HUES64 (cell line): ENCODE results near the gene DISC1.
"Not testable (repeated sequence)": the region's sequence is repeated elsewhere in the genome, so short reads cannot be mapped to it uniquely, and the experiment has no call there.

Experiments used
- H3K27ac ChIP-seq: 2 replicates; pipeline ENCODE4 v1.7.0; 2013; ENCODE audit warnings: low read depth, low read length, inconsistent platforms
- H3K27me3 ChIP-seq: 2 replicates; pipeline ENCODE4 v1.6.1; 2013; ENCODE audit warnings: mild to moderate bottlenecking, low read length; ENCODE audit not compliant: insufficient read depth
- H3K36me3 ChIP-seq: 2 replicates; pipeline ENCODE4 v1.6.1; 2013; ENCODE audit warnings: mild to moderate bottlenecking, low read length; ENCODE audit not compliant: insufficient read depth
- H3K4me1 ChIP-seq: 2 replicates; pipeline ENCODE4 v1.6.1; 2013; ENCODE audit warnings: mild to moderate bottlenecking, low read length, moderate library complexity; ENCODE audit not compliant: insufficient read depth
- H3K4me3 ChIP-seq: 2 replicates; pipeline ENCODE4 v1.5.1; 2013; ENCODE audit warnings: mild to moderate bottlenecking, low read length, moderate library complexity
- H3K9ac ChIP-seq: 2 replicates; pipeline ENCODE4 v1.6.1; 2013; ENCODE audit warnings: mild to moderate bottlenecking, low read depth, low read length
- H3K9me3 ChIP-seq: 2 replicates; pipeline ENCODE4 v1.6.1; 2013; ENCODE audit warnings: low read depth, low read length; ENCODE audit not compliant: insufficient read depth
- WGBS: fragments of 150-250, 120-280 bp; methylation state at CpG from one replicate; pipeline ENCODE4 v1.1.7; 2013; ENCODE audit warnings: missing lambda C conversion rate; 5-methylcytosine and 5-hydroxymethylcytosine counted together

The DISC1 gene

DNA sequence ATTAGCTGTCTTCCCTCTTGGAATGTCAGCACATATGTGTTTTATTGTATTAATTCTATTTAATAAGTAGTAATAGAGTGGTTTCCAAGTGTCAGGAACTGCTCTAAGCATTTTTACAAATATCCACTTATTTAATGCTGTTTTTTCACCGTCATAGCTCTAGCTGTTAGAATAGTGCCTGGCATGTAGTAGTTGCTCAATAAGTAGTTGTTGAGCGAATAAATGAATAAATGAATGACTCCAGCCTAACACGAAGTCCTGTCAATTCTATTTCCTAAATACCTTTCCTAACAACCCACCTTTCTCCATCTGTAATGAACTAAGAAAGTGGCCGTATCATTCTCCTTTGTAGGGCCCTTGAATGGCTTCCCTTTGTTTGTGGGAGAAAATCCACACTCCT is 312.5 kb downstream of the DISC1 start:
- no peaks in the 10 kb centered on the region for H3K9me3 ChIP-seq
- WGBS, result 95% methylated on average over 2 of the region's 4 CpGs
- H3K27me3 ChIP-seq, result no peaks in the 10 kb centered on the region
- no peaks in the 10 kb centered on the region for H3K36me3 ChIP-seq
- H3K27ac ChIP-seq, result no peak overlapping the region
- H3K4me3 ChIP-seq, result no peak overlapping the region
- no peak overlapping the region for H3K9ac ChIP-seq
- no peaks in the 10 kb centered on the region for H3K4me1 ChIP-seq

DNA sequence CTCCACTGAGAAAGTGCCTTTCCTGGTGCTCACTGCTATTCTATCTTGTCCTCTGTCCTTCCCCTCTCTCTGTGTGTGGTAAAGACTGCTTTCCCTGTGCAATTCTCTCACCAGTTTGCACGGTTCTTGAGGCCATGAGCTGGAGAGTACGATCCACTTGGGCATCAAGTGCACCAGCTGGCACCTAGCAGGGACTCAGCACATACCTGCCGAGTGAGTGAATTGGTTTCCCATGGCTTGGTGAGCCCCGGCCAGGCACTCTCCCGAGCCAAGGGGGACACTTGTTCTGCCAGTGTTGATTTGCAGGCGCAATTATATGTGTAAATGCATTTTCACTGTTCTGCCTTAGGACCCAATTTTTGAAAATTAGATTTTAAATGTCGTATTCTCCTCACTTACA is 313.5 kb downstream of the DISC1 start:
- H3K27ac ChIP-seq, result no peak overlapping the region
- no peaks in the 10 kb centered on the region for H3K27me3 ChIP-seq
- no peaks in the 10 kb centered on the region for H3K4me1 ChIP-seq
- 91% methylated on average over 7 of the region's 7 CpGs for WGBS
- H3K36me3 ChIP-seq, result no peaks in the 10 kb centered on the region
- no peak overlapping the region for H3K4me3 ChIP-seq
- no peaks in the 10 kb centered on the region for H3K9me3 ChIP-seq
- no peak overlapping the region for H3K9ac ChIP-seq

DNA sequence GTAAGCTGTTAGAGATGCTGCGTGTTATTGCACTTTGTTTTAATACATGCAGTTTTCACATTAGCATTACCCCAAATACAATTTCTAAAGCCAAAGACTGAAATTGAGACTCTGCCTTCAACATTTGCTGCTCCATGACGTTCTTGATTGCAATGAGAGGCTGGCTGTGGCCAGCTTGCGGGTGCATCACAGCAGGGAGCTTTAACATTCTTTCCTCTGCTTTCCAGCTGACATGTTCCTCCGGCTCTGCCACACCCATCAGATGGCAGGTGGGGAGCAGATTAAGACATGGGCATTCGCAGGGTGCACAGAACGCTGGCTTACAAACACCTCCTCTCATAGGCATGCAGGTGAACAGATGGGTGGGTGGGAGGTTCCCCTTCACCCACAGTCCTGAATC is 314.1 kb downstream of the DISC1 start:
- H3K4me1 ChIP-seq, result no peaks in the 10 kb centered on the region

DNA sequence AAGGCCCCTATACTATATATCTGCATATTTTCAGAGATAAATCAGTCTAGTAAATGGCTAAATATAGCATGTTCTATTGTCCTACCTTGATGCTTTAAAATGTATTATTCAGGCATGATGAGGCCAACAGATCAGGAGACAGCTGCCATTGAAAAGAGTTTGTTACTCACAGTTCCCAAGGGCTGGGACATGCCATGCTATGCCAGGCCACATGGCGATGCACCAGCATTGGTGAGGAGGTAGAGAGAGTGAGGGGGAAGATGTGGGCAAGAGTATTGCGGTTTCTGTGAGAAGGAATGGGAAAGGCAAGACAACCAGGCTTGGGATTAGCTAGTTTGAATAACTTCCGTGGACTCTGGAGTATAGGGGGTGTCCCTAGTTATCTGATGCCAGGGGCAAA is 316.5 kb downstream of the DISC1 start:
- Histone ChIP-seq H3K36me3 (no peaks in the 10 kb centered on the region), H3K27me3 (no peaks in the 10 kb centered on the region), H3K4me1 (no peaks in the 10 kb centered on the region), H3K9me3 (no peaks in the 10 kb centered on the region), H3K9ac (no peak overlapping the region), H3K27ac (no peak overlapping the region), H3K4me3 (no peak overlapping the region)
- WGBS, result 94% methylated on average over 3 of the region's 3 CpGs

More for the DNA sequence above, 314.1 kb downstream of the DISC1 start:
- WGBS, result 78% methylated on average over 4 of the region's 6 CpGs
- Histone ChIP-seq H3K9ac (no peak overlapping the region), H3K27me3 (no peaks in the 10 kb centered on the region), H3K27ac (no peak overlapping the region), H3K9me3 (no peaks in the 10 kb centered on the region), H3K36me3 (no peaks in the 10 kb centered on the region), H3K4me3 (no peak overlapping the region)

DNA sequence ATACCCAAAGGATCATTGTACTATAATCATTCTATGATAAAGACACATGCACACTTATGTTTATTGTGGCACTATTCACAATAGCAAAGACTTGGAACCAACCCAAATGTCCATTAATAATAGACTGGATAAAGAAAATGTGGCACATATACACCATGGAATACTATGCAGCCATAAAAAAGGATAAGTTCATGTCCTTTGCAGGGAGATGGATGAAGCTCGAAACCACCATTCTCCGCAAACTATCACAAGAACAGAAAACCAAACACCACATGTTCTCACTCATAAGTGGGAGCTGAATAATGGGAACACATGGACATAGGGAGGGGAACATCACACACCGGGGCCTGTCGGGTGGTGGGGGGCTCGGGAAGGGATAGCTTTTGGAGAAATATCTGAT is 321.5 kb downstream of the DISC1 start:
- not testable (repeated sequence) for H3K9me3 ChIP-seq, H3K27ac ChIP-seq, H3K27me3 ChIP-seq, H3K9ac ChIP-seq, H3K4me3 ChIP-seq, H3K36me3 ChIP-seq
- WGBS, result 99% methylated on average over 4 of the region's 5 CpGs
- peaks cover 11% of the 10 kb centered on the region for H3K4me1 ChIP-seq

DNA sequence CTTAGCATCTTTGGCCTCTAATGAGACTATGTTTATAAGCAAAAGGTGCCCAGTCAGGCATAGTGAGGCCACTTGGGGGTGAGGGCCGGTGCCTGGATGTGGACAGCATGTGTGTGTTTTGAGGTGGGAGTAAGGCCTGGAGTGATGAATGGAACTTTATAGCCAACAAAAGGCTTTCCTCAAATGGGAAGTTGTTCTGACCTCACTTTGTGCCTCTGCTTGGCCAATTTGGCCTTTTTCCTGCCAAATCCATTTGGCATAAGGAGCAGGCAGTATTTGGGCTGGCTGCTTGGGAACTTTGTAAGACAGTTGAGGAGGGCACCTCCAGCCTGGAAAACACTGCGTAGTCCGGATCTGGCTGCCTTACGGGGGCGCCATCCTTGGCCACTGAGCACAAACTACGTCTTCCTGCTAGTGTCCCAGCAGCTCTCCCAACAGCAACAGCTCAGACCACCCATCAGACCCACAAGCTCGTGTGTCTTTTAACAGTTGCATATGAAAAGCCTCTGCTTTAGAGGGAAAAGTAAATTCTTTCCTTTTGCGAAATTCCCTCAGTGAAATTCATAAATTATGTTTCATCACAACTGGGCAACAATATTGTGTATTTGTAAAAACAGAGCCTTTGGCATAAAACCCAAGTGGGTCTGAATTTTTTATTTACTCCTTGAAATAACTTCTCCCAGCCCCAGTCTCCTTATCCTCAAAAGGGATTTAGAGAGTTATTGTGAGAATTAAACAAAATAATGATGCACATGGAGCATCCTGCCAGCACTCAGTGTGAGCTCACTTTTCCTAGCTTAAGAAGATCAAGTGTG is 322.9 kb downstream of the DISC1 start:
- WGBS, result 61% methylated on average over 7 of the region's 8 CpGs
- Histone ChIP-seq H3K9me3 (no peaks in the 10 kb centered on the region), H3K36me3 (no peaks in the 10 kb centered on the region), H3K4me3 (no peak overlapping the region), H3K27ac (no peak overlapping the region), H3K4me1 (peaks cover 11% of the 10 kb centered on the region), H3K27me3 (no peaks in the 10 kb centered on the region), H3K9ac (no peak overlapping the region)

DNA sequence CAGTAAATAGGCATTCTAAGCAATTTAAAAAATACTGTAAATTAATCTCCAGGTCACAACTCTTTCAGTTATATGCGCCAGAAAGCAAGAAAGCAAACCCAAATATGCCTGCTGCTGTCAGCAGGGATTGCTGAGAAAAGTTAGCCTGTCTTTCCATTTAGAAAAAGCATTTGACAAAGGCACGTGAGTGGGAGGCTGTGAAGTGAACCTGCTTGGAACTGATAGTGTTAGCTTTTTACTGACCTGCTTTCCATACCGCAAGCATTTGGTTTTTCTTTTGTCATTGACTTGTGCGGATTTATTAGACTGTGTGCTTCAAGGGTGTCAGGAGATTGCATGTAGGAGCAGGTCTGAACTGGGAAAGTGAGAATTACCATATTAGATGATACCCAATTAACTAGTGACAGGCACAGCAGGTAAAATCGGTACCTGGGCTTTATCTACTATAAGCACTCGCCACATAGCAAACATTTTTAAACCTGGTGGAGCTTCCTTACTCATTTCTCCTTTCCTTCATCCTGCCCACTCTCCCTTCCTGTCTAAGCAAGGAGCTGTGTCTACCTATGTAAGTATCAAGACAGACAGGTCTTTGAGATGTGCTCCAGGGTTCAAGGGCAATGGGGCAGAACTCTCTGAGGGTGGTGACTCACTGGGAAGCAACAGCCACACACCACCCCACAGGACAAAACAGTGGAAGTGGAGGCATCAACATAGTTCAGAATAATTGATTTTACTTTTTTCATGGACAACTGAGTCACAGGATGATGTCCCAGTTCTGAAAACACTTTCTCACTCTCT is 323.9 kb downstream of the DISC1 start:
- no peak overlapping the region for H3K27ac ChIP-seq
- H3K27me3 ChIP-seq, result no peaks in the 10 kb centered on the region
- 87% methylated on average over 6 of the region's 6 CpGs for WGBS
- no peak overlapping the region for H3K9ac ChIP-seq
- peaks cover 11% of the 10 kb centered on the region for H3K4me1 ChIP-seq
- H3K4me3 ChIP-seq, result no peak overlapping the region
- H3K9me3 ChIP-seq, result no peaks in the 10 kb centered on the region
- H3K36me3 ChIP-seq, result no peaks in the 10 kb centered on the region

DNA sequence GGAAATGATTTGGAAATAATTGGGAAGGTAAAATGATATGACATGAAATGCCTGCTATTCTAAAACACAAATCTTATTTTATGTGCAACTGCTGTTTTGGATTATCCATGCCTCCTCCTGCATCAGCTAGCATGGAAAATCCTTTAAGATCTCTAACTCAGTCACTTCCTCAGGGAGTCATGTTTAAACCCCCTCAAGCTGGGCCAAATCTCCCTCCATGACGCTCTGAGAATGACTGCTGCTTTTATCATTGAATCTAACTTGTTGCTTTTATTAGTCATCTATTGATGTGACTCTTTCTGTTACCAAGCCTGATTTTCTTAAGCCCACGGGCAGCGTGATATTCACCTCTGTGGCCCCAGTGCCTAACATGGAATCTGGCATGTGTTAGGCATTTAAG is 324.8 kb downstream of the DISC1 start:
- WGBS, result 91% methylated on average over 3 of the region's 3 CpGs
- H3K27ac ChIP-seq, result no peak overlapping the region
- no peaks in the 10 kb centered on the region for H3K9me3 ChIP-seq
- no peak overlapping the region for H3K9ac ChIP-seq
- H3K36me3 ChIP-seq, result no peaks in the 10 kb centered on the region
- no peaks in the 10 kb centered on the region for H3K27me3 ChIP-seq
- H3K4me3 ChIP-seq, result no peak overlapping the region
- peaks cover 11% of the 10 kb centered on the region for H3K4me1 ChIP-seq

DNA sequence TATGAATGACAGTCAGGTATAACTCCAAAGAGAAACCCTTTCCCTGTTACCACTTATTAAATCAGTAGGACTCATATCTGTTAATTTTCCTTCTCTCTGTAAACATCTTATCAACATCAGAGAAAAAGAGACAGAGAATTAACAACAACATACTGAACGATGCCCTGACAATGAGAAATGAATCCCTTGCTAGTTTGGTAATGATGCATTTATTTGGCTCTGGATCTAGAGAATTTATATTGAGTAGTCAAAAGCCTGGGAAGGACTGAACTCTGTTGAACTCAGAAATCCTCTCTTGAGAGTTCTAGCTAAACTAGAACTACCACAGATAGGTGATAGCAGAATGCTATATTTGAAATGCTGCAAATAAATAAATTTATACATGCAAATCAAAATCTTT is 325.6 kb downstream of the DISC1 start:
- WGBS, result 93% methylated on average over 1 of the region's 1 CpG
- Histone ChIP-seq H3K36me3 (no peaks in the 10 kb centered on the region), H3K9me3 (no peaks in the 10 kb centered on the region), H3K4me1 (peaks cover 11% of the 10 kb centered on the region), H3K27me3 (no peaks in the 10 kb centered on the region), H3K9ac (no peak overlapping the region), H3K4me3 (no peak overlapping the region), H3K27ac (no peak overlapping the region)

DNA sequence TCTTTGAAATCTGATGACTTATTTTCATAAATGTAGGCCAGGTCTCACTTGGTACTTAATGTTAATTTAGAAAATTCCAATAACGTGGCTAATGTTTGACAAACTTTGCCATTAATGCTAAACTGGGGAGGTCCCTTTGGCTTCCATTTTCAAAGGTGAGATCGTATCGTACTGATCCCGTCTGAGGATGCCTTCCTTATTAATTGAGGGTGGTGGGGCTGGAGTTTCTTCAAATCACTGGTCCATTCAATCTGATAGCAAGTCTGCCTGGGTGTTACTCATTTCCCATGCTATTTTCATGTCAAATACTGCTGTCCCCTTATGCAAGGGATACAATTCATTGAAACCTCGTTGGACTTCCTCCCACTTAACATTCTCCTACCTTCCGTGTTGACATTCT is 327.1 kb downstream of the DISC1 start:
- 90% methylated on average over 6 of the region's 6 CpGs for WGBS
- Histone ChIP-seq H3K9me3 (no peaks in the 10 kb centered on the region), H3K4me3 (no peak overlapping the region), H3K4me1 (peaks cover 11% of the 10 kb centered on the region), H3K36me3 (no peaks in the 10 kb centered on the region), H3K27me3 (no peaks in the 10 kb centered on the region), H3K9ac (no peak overlapping the region), H3K27ac (no peak overlapping the region)

DNA sequence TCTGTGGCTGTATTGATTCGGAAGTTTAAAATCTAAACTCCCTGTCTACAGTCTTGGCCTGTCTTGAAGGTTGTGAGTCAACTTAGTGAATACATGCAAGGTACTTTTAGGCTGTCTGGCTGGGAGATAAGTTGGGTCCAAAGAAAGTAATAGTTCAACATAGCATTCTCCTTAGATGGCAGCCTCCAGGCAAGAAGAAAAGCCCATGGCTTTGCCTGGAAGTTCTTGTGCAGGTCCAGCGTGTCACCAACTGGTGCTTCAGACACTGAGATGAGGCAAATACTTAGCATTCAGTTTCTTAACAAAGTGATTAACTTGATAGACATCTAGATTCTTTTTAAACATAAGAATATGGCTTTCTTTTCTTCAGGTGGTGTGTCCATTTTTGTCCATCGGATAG is 328.2 kb downstream of the DISC1 start:
- H3K4me1 ChIP-seq, result peaks cover 9% of the 10 kb centered on the region
- H3K9me3 ChIP-seq, result no peaks in the 10 kb centered on the region
- no peak overlapping the region for H3K4me3 ChIP-seq
- H3K9ac ChIP-seq, result no peak overlapping the region
- no peak overlapping the region for H3K27ac ChIP-seq
- H3K36me3 ChIP-seq, result no peaks in the 10 kb centered on the region
- 94% methylated on average over 3 of the region's 3 CpGs for WGBS
- no peaks in the 10 kb centered on the region for H3K27me3 ChIP-seq
